HepG2 (cell line): ENCODE data around the gene ZNF883. TPM values are rescaled to one million over a fixed set of nuclear protein-coding genes. Genes with fewer than 3 reads are reported as not detected.

Source experiments
- ATRX ChIP-seq: sonication (generic); formaldehyde crosslinking; IDR thresholded peaks from 2 replicates; pipeline ENCODE4 v1.4.0; 2020; ENCODE audit warnings: missing genetic modification reagents, borderline replicate concordance
- KDM6A ChIP-seq: IDR thresholded peaks from 2 replicates; pipeline ENCODE4 v1.6.1; 2016; ENCODE audit warnings: low read depth
- KMT2B ChIP-seq: IDR thresholded peaks from 2 replicates; pipeline ENCODE4 v1.6.1; 2016; ENCODE audit warnings: missing genetic modification reagents, missing compliant biosample characterization
- LBX2 ChIP-seq: sonication (generic); formaldehyde crosslinking; IDR thresholded peaks from 2 replicates; pipeline ENCODE4 v1.5.0; 2020; ENCODE audit warnings: missing genetic modification reagents, mild to moderate bottlenecking, borderline replicate concordance
- NAIF1 ChIP-seq: sonication (generic); formaldehyde crosslinking; IDR thresholded peaks from 2 replicates; pipeline ENCODE4 v1.5.0; 2020; ENCODE audit warnings: mild to moderate bottlenecking, missing genetic modification reagents, borderline replicate concordance
- NFKBIZ ChIP-seq: IDR thresholded peaks from 2 replicates; pipeline ENCODE4 v1.6.1; 2018; ENCODE audit warnings: missing genetic modification reagents, missing compliant biosample characterization
- NR2F6 ChIP-seq, 2 experiments: IDR thresholded peaks; 2 replicates each; pipeline ENCODE4 v1.6.1; 2016; ENCODE audit warnings: antibody characterized with exemption in 1 of 2, mild to moderate bottlenecking in 1 of 2
- RBM22 ChIP-seq: fragments of 200-400 bp; formaldehyde crosslinking; optimal IDR thresholded peaks from 2 replicates; pipeline ENCODE3; 2017; ENCODE audit warnings: mild to moderate bottlenecking, low read length, moderate library complexity
- SMAD3 ChIP-seq: sonication (generic); formaldehyde crosslinking; IDR thresholded peaks from 2 replicates; pipeline ENCODE4 v1.4.0; 2020; ENCODE audit warnings: missing genetic modification reagents
- SMC3 ChIP-seq: IDR thresholded peaks from 2 replicates; pipeline ENCODE4 v1.6.1; 2011; ENCODE audit warnings: low read length, improper control_type of control experiment
- TSC22D2 ChIP-seq: sonication (generic); formaldehyde crosslinking; IDR thresholded peaks from 2 replicates; pipeline ENCODE4 v1.5.1; 2020; ENCODE audit warnings: missing genetic modification reagents, mild to moderate bottlenecking, borderline replicate concordance
- ZMYM2 ChIP-seq: sonication (generic); formaldehyde crosslinking; IDR thresholded peaks from 2 replicates; pipeline ENCODE4 v1.8.0; 2022; ENCODE audit warnings: mild to moderate bottlenecking, missing genetic modification reagents
- ZNF292 ChIP-seq: sonication (generic); formaldehyde crosslinking; IDR thresholded peaks from 2 replicates; pipeline ENCODE4 v1.8.1; 2022; ENCODE audit warnings: mild to moderate bottlenecking, low read depth, missing genetic modification reagents, borderline replicate concordance
- ZNF335 ChIP-seq: sonication (generic); formaldehyde crosslinking; IDR thresholded peaks from 2 replicates; pipeline ENCODE4 v1.4.0; 2020; ENCODE audit warnings: missing genetic modification reagents
- ZNF383 ChIP-seq: sonication (generic); formaldehyde crosslinking; IDR thresholded peaks from 2 replicates; pipeline ENCODE4 v1.4.0; 2020; ENCODE audit warnings: missing genetic modification reagents, mild to moderate bottlenecking, borderline replicate concordance
- ZNF44 ChIP-seq: sonication (generic); formaldehyde crosslinking; IDR thresholded peaks from 2 replicates; pipeline ENCODE4 v1.5.1; 2020; ENCODE audit warnings: mild to moderate bottlenecking, missing genetic modification reagents
- ZNF512B ChIP-seq: sonication (generic); formaldehyde crosslinking; IDR thresholded peaks from 2 replicates; pipeline ENCODE4 v1.5.1; 2020; ENCODE audit warnings: missing genetic modification reagents, mild to moderate bottlenecking, borderline replicate concordance
- ZNF672 ChIP-seq: sonication (generic); formaldehyde crosslinking; IDR thresholded peaks from 2 replicates; pipeline ENCODE4 v1.8.1; 2022; ENCODE audit warnings: missing genetic modification reagents
- ZNF678 ChIP-seq: sonication (generic); formaldehyde crosslinking; IDR thresholded peaks from 2 replicates; pipeline ENCODE4 v1.4.0; 2020; ENCODE audit warnings: mild to moderate bottlenecking, missing genetic modification reagents
- ZNF737 ChIP-seq: sonication (generic); formaldehyde crosslinking; IDR thresholded peaks from 2 replicates; pipeline ENCODE4 v1.5.0; 2020; ENCODE audit warnings: missing genetic modification reagents, mild to moderate bottlenecking, borderline replicate concordance
- ZNF816 ChIP-seq: sonication (generic); formaldehyde crosslinking; IDR thresholded peaks from 2 replicates; pipeline ENCODE4 v1.8.0; 2022; ENCODE audit warnings: missing genetic modification reagents, mild to moderate bottlenecking, borderline replicate concordance
- ZNF891 ChIP-seq: sonication (generic); formaldehyde crosslinking; IDR thresholded peaks from 2 replicates; pipeline ENCODE4 v1.5.0; 2020; ENCODE audit warnings: mild to moderate bottlenecking, missing genetic modification reagents
- ZSCAN30 ChIP-seq: sonication (generic); formaldehyde crosslinking; IDR thresholded peaks from 2 replicates; pipeline ENCODE4 v1.5.0; 2020; ENCODE audit warnings: mild to moderate bottlenecking, missing genetic modification reagents
- polyA plus RNA-seq, 8 experiments: library from polyadenylated mRNA; depleted of rRNA in 3 of 8; stranded (reverse) in 7 of 8; unstranded in 1 of 8; fragments of >200 nt; fragmentation: Illumina TruSeq in 4 of 8; extraction: Trizol in 4 of 8; gene quantifications; 2 replicates each; pipeline versions ENCODE4 v1.2.1 to v1.2.3, GENCODE V29; 2011 to 2016; ENCODE audit warnings: low read depth in 4 of 8, missing spikeins in 1 of 8, mixed read lengths in 1 of 8; ENCODE audit not compliant: insufficient read depth in 1 of 8
- total RNA-seq, 5 experiments: library from RNA; depleted of rRNA; stranded (reverse); fragments of >200 nt; fragmentation: Illumina TruSeq; extraction: Trizol; gene quantifications; 2 replicates each; pipeline ENCODE4 v1.2.3, GENCODE V29; 2016; ENCODE audit warnings: low read depth in 1 of 5
- TF ChIP-seq, protein P1 (sequence below): IDR thresholded peaks from 2 replicates; pipeline ENCODE4 v1.6.1; 2016; ENCODE audit warnings: low read depth, control low read depth
- TF ChIP-seq, protein P2 (sequence below): sonication (generic); formaldehyde crosslinking; IDR thresholded peaks from 2 replicates; pipeline ENCODE4 v1.5.1; 2020; ENCODE audit warnings: missing genetic modification reagents, mild to moderate bottlenecking, borderline replicate concordance

Gene ZNF883
- total and polyA plus RNA-seq, 2 of the 13 experiments (the other 11 are each of a cell fraction or from before 2014, with no cell fraction given) = 5.3 to 10.0 TPM

- TF ChIP-seq ZNF672 (CRISPR knock-in tag) = no peak
- no peak for TF ChIP-seq ZNF678 (CRISPR knock-in tag)
- no peak for TF ChIP-seq NR2F6 (IDR thresholded peaks at IDR 0.05)
- no peak for TF ChIP-seq NR2F6 (CRISPR knock-in tag; IDR thresholded peaks at IDR 0.05)
- TF ChIP-seq LBX2 (CRISPR knock-in tag) = no peak
- TF ChIP-seq SMAD3 = peak; percentile 49; the same call in 1 of the 2 replicates
- 0 out of 2 replicates have a peak, but pooled peaks have one; percentile 38 for TF ChIP-seq NFKBIZ (CRISPR knock-in tag)
- TF ChIP-seq RBM22 = no peak
- 0 out of 2 replicates have a peak, but pooled peaks have one; percentile 62 for TF ChIP-seq ZNF383 (CRISPR knock-in tag)
- TF ChIP-seq, protein P1, sequence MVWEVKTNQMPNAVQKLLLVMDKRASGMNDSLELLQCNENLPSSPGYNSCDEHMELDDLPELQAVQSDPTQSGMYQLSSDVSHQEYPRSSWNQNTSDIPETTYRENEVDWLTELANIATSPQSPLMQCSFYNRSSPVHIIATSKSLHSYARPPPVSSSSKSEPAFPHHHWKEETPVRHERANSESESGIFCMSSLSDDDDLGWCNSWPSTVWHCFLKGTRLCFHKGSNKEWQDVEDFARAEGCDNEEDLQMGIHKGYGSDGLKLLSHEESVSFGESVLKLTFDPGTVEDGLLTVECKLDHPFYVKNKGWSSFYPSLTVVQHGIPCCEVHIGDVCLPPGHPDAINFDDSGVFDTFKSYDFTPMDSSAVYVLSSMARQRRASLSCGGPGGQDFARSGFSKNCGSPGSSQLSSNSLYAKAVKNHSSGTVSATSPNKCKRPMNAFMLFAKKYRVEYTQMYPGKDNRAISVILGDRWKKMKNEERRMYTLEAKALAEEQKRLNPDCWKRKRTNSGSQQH (CRISPR knock-in tag) = no peak
- TF ChIP-seq ZNF44 (CRISPR knock-in tag) = no peak
- no peak for TF ChIP-seq ZSCAN30 (CRISPR knock-in tag)
- TF ChIP-seq ZNF737 (CRISPR knock-in tag) = no peak
- TF ChIP-seq ZNF292 (CRISPR knock-in tag) = no peak
- no peak for TF ChIP-seq ZNF816 (CRISPR knock-in tag)
- no peak for TF ChIP-seq KDM6A (CRISPR knock-in tag)
- peak; percentile 78; the same call in 1 of the 2 replicates for TF ChIP-seq KMT2B
- TF ChIP-seq ZNF891 = peak; percentile 77; the same call in 1 of the 2 replicates
- TF ChIP-seq ZNF512B (CRISPR knock-in tag) = no peak
- no peak for TF ChIP-seq ZMYM2 (CRISPR knock-in tag)
- no peak for TF ChIP-seq SMC3
- TF ChIP-seq, protein P2, sequence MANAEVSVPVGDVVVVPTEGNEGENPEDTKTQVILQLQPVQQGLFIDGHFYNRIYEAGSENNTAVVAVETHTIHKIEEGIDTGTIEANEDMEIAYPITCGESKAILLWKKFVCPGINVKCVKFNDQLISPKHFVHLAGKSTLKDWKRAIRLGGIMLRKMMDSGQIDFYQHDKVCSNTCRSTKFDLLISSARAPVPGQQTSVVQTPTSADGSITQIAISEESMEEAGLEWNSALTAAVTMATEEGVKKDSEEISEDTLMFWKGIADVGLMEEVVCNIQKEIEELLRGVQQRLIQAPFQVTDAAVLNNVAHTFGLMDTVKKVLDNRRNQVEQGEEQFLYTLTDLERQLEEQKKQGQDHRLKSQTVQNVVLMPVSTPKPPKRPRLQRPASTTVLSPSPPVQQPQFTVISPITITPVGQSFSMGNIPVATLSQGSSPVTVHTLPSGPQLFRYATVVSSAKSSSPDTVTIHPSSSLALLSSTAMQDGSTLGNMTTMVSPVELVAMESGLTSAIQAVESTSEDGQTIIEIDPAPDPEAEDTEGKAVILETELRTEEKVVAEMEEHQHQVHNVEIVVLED (CRISPR knock-in tag) = peak; percentile 87
- TF ChIP-seq ATRX (CRISPR knock-in tag) = no peak
- TF ChIP-seq ZNF335 = no peak
- no peak for TF ChIP-seq NAIF1 (CRISPR knock-in tag)
- no peak; the same call in 1 of the 2 replicates for TF ChIP-seq TSC22D2 (CRISPR knock-in tag)
Observed at GRCh38 chr9:113011911-113012381, at the start of gene ZNF883 (continued).
